Measurements from ENCODE around the gene ARGLU1.

Gene ARGLU1

DNA sequence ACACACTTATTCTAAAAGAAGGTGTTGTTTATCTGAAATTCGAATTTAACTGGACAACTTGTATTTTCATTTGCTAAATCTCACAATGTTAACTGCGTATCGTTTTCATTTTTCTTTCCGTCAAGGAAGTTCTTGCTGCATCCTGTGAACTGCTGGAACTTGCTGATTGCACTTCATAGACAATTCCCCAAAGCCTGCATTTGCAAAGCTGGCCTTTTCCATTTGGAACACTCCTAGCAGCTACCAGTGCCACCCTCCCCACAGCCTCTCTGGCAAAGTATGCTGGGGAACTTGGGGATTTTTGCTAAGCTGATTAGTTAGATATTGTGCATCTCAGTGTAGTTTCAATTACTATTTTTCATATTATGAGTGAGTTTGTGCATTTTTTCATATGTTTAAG, 20.4 kb upstream of the ARGLU1 start:
- H3K4me1 ChIP-seq (ENCODE audit: control insufficient read depth, insufficient read depth, low read length), result no peaks in the 10 kb centered on the region
- no peaks in the 10 kb centered on the region for H3K27me3 ChIP-seq (ENCODE audit: control insufficient read depth, insufficient read depth, low read length)
- H3K36me3 ChIP-seq (ENCODE audit: control insufficient read depth, insufficient read depth, low read length), result no peaks in the 10 kb centered on the region
- no peak overlapping the region for H3K27ac ChIP-seq (ENCODE audit: low read length)
- no CpG with 5 or more reads among the region's 4 CpGs for WGBS (ENCODE audit: insufficient coverage, insufficient read length)
- DNase-seq (ENCODE audit: low read depth, low spot score), result no peak
- no peak overlapping the region for H3K4me3 ChIP-seq (ENCODE audit: low read length)
- H3K9me3 ChIP-seq (ENCODE audit: control insufficient read depth, insufficient read depth, low read length), result no peaks in the 10 kb centered on the region; the same call in 1 of the 2 replicates

DNA sequence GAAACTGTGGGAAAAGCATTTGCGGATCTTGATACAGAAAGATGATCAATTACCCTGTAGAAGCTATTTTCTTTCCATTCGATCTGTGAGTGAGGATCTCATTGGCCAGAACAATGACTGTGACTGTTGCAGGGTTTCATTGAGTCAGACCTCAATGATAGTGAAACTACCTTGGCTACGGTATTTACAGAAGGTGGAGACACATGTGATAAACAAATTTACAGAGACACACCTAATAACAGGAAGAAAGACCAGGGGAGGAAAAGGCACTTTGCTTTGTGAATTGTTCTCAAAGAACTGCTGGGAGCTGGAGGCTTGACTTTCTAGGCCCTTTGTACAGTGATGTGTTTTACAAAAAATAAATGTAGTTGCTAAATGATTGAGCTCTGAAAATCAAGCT, 19.9 kb upstream of the ARGLU1 start:
- no peaks in the 10 kb centered on the region; the same call in 1 of the 2 replicates for H3K9me3 ChIP-seq (ENCODE audit: control insufficient read depth, insufficient read depth, low read length)
- H3K27me3 ChIP-seq (ENCODE audit: control insufficient read depth, insufficient read depth, low read length), result no peaks in the 10 kb centered on the region
- DNase-seq (ENCODE audit: low read depth, low spot score), result no peak
- no peak overlapping the region for H3K4me3 ChIP-seq (ENCODE audit: low read length)
- H3K4me1 ChIP-seq (ENCODE audit: control insufficient read depth, insufficient read depth, low read length), result no peaks in the 10 kb centered on the region
- WGBS (ENCODE audit: insufficient coverage, insufficient read length), result no CpG with 5 or more reads among the region's 3 CpGs
- H3K27ac ChIP-seq (ENCODE audit: low read length), result no peak overlapping the region
- no peaks in the 10 kb centered on the region for H3K36me3 ChIP-seq (ENCODE audit: control insufficient read depth, insufficient read depth, low read length)

DNA sequence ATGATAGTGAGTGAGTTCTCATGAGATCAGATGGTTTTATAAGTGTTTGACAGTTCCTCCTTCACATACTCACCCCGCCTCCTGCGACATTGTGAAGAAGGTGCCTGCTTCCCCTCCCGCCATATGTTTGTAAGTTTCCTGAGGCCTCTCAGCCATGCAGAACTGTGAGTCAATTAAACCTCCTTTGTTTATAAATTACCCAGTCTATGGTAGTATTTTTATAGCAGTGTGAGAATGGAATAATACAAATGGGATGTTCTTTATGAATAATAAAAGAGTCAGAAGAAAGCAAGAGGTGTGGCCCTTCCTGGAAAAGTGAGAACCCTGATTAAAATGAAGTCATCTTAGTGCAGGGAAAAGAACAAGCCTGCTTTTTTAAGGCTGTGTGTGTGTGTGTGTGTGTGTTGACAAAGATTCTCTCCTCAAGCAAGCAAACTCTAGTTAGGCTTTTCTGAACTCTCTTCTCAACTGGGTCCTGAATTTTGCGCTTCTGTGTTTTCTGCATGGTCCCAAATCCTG, 18.8 kb upstream of the ARGLU1 start:
- Histone ChIP-seq H3K4me1 (ENCODE audit: control insufficient read depth, insufficient read depth, low read length) (no peaks in the 10 kb centered on the region), H3K27ac (ENCODE audit: low read length) (no peak overlapping the region), H3K9me3 (ENCODE audit: control insufficient read depth, insufficient read depth, low read length) (no peaks in the 10 kb centered on the region; the same call in 1 of the 2 replicates), H3K36me3 (ENCODE audit: control insufficient read depth, insufficient read depth, low read length) (no peaks in the 10 kb centered on the region), H3K4me3 (ENCODE audit: low read length) (no peak overlapping the region), H3K27me3 (ENCODE audit: control insufficient read depth, insufficient read depth, low read length) (no peaks in the 10 kb centered on the region)
- no CpG with 5 or more reads among the region's 4 CpGs for WGBS (ENCODE audit: insufficient coverage, insufficient read length)
- no peak for DNase-seq (ENCODE audit: low read depth, low spot score)

DNA sequence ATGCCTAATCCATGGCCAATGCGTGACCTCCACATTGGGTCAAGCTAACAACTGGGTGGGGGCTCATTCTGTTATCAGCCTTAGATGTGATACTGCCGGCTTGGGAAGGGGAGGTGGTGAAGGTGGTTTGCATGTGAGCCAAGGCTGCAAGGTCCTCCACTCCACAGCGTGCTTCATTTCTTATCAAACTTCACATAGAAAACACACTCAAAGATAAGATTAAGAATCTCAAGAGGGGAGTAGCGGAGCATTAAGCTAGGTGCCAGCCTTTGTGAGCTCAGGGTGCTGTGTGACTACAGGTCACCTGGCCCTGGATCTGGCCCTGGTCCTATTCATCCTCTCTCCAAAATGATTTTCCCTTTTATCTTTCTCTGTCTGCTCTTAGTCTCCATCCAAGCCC, 13.3 kb upstream of the ARGLU1 start:
- DNase-seq (ENCODE audit: low read depth, low spot score), result no peak
- H3K27me3 ChIP-seq (ENCODE audit: control insufficient read depth, insufficient read depth, low read length), result no peaks in the 10 kb centered on the region
- no peaks in the 10 kb centered on the region; the same call in 1 of the 2 replicates for H3K9me3 ChIP-seq (ENCODE audit: control insufficient read depth, insufficient read depth, low read length)
- H3K36me3 ChIP-seq (ENCODE audit: control insufficient read depth, insufficient read depth, low read length), result no peaks in the 10 kb centered on the region
- no peak overlapping the region for H3K4me3 ChIP-seq (ENCODE audit: low read length)
- no peaks in the 10 kb centered on the region for H3K4me1 ChIP-seq (ENCODE audit: control insufficient read depth, insufficient read depth, low read length)
- no peak overlapping the region for H3K27ac ChIP-seq (ENCODE audit: low read length)
- WGBS (ENCODE audit: insufficient coverage, insufficient read length), result no CpG with 5 or more reads among the region's 4 CpGs

DNA sequence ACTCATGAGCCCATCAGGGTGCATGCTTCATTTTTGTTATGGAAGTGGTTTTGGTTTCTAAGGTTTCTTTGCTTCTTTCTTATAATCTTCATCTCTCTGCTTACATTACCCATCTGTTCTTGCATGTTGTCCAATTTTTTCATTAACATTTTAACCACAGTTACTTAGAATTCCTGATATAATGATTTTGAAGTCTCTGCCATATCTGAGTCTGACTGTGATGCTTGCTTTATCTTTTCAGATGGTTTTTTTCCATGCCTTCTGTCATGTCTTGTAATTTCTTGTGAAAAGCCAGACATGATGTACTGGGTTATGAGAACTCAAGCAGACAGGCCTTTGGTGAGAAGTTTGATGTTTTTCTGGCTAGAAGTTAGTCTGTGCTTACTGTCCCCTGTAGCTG, 8.0 kb upstream of the ARGLU1 start:
- H3K9me3 ChIP-seq (ENCODE audit: control insufficient read depth, insufficient read depth, low read length), result no peaks in the 10 kb centered on the region
- H3K27me3 ChIP-seq (ENCODE audit: control insufficient read depth, insufficient read depth, low read length), result no peaks in the 10 kb centered on the region
- no peaks in the 10 kb centered on the region for H3K36me3 ChIP-seq (ENCODE audit: control insufficient read depth, insufficient read depth, low read length)
- no peak overlapping the region for H3K4me3 ChIP-seq (ENCODE audit: low read length)
- H3K4me1 ChIP-seq (ENCODE audit: control insufficient read depth, insufficient read depth, low read length), result no peaks in the 10 kb centered on the region
- no peak overlapping the region for H3K27ac ChIP-seq (ENCODE audit: low read length)
- no peak for DNase-seq (ENCODE audit: low read depth, low spot score)

DNA sequence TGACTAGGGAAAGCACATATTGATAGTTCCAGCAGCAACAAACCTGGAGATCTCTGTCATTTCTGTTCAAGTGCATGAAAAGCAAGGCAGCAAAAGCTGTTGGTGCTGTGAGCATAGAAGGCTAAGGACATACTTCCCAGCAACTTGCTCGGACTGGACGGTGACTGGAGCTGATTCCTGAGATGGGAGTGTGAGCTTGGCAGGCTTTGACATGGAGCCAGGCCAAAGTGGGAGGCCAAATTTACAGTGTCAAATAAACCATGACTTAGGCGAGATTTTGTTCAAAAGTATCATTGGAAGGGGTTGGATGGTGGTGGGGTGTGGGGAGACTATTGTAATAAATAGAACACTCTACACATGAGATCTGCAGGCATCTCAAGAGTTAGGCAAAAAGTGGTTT, 5.9 kb upstream of the ARGLU1 start:
- no CpG with 5 or more reads among the region's 3 CpGs for WGBS (ENCODE audit: insufficient coverage, insufficient read length)
- Histone ChIP-seq H3K27me3 (ENCODE audit: control insufficient read depth, insufficient read depth, low read length) (no peaks in the 10 kb centered on the region), H3K27ac (ENCODE audit: low read length) (no peak overlapping the region), H3K4me1 (ENCODE audit: control insufficient read depth, insufficient read depth, low read length) (no peaks in the 10 kb centered on the region; the same call in 1 of the 2 replicates), H3K36me3 (ENCODE audit: control insufficient read depth, insufficient read depth, low read length) (no peaks in the 10 kb centered on the region), H3K4me3 (ENCODE audit: low read length) (no peak overlapping the region), H3K9me3 (ENCODE audit: control insufficient read depth, insufficient read depth, low read length) (no peaks in the 10 kb centered on the region)
- no peak for DNase-seq (ENCODE audit: low read depth, low spot score)

DNA sequence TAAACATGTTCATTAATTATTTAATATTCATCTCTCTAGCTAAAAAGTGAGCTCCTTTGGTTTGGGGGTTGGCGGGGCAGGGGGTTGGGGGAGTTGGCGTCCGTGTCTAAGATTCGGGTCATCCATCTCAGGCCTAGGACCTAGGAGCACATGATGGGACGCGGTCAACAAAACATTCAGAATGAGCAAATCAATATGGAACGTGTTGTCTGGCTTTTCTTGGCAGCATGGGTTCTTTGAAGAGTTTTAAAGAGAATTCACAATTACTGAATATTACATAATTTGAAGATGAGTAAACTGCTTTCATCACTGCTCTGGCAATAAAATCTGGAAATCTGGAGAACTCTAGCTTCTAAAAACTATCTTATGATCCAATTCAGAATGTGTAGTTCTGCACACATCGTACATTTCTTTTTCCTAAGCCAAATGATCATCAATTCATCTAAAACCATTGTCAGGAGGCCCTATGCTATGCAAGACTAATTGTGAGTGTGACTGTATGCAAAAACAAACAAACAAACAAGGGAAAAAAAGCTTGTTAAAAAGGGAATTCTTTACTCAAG, 5.4 kb upstream of the ARGLU1 start:
- Histone ChIP-seq H3K27me3 (ENCODE audit: control insufficient read depth, insufficient read depth, low read length) (no peaks in the 10 kb centered on the region), H3K4me1 (ENCODE audit: control insufficient read depth, insufficient read depth, low read length) (no peaks in the 10 kb centered on the region; the same call in 1 of the 2 replicates), H3K27ac (ENCODE audit: low read length) (no peak overlapping the region), H3K36me3 (ENCODE audit: control insufficient read depth, insufficient read depth, low read length) (no peaks in the 10 kb centered on the region), H3K9me3 (ENCODE audit: control insufficient read depth, insufficient read depth, low read length) (no peaks in the 10 kb centered on the region), H3K4me3 (ENCODE audit: low read length) (no peak overlapping the region)
- no CpG with 5 or more reads among the region's 8 CpGs for WGBS (ENCODE audit: insufficient coverage, insufficient read length)
- no peak for DNase-seq (ENCODE audit: low read depth, low spot score)

DNA sequence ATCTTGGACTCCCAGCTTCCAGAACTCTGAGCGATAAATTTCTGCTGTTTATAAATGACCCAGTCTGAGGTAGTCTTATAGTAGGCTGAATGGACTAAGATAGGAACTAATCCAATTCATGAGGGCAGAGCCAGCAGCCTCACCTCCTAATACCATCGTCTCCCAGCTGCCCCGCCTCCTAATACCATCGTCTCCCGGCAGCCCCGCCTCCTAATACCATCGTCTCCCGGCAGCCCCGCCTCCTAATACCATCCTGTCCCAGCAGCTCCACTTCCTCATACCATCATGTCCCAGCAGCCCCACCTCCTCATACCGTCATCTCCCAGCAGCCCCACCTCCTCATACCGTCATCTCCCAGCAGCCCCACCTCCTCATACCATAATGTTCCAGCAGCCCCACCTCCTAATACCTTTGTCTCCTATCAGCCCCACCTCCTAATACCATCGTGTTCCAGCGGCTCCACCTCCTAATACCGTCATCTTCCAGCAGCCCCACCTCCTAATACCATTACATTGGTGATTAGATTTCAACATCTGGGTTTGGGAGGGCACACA, 2.4 kb upstream of the ARGLU1 start:
- no peak overlapping the region for H3K27ac ChIP-seq (ENCODE audit: low read length)
- no peaks in the 10 kb centered on the region for H3K27me3 ChIP-seq (ENCODE audit: control insufficient read depth, insufficient read depth, low read length)
- no peak overlapping the region for H3K4me3 ChIP-seq (ENCODE audit: low read length)
- H3K9me3 ChIP-seq (ENCODE audit: control insufficient read depth, insufficient read depth, low read length), result no peaks in the 10 kb centered on the region
- DNase-seq (ENCODE audit: low read depth, low spot score), result peak; percentile 73
- no peaks in the 10 kb centered on the region; the same call in 1 of the 2 replicates for H3K4me1 ChIP-seq (ENCODE audit: control insufficient read depth, insufficient read depth, low read length)
- WGBS (ENCODE audit: insufficient coverage, insufficient read length), result no CpG with 5 or more reads among the region's 14 CpGs
- H3K36me3 ChIP-seq (ENCODE audit: control insufficient read depth, insufficient read depth, low read length), result no peaks in the 10 kb centered on the region

DNA sequence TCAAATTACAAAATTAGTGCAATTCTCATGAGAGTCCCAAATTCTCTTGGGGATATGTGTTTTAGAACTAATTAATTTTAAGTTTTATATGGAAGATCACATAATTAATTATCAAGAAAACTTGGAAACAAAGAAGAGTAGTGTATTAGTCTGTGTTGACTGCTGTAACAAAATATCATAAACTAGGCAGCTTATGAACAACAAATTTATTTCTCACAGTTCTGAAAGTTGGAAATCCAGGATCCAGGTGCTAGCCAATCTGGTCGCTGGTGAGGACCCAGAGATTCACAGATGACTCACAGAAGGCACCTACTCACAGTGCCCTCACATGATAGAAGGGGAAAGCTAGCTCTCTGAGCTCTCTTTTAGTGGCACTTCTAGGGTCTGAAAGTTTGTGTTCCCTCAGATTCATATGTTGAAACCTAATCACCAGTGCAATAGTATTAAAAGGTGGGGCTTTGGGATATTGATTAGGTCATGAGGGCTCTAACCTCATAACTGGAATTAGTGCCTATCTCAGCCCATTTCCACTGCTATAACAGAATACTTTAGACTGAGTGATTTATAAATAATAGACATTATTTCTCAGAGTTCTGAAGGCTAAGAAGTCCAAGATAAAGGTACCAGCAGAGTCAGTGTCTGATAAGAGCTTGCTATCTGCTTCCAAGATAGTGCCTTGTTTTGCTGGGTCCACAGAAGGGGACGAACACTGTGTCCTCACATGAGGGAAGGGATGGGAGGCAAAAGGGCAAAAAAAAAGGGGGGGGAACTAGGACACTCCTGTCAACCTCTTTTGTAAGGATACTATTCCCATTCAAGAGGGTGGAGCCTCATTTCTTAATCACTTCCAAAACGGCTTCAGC, 1.5 kb upstream of the ARGLU1 start:
- H3K36me3 ChIP-seq (ENCODE audit: control insufficient read depth, insufficient read depth, low read length), result no peaks in the 10 kb centered on the region
- WGBS (ENCODE audit: insufficient coverage, insufficient read length), result no CpG with 5 or more reads among the region's 3 CpGs
- no peak for DNase-seq (ENCODE audit: low read depth, low spot score)
- no peaks in the 10 kb centered on the region for H3K27me3 ChIP-seq (ENCODE audit: control insufficient read depth, insufficient read depth, low read length)
- no peak overlapping the region for H3K27ac ChIP-seq (ENCODE audit: low read length)
- H3K4me3 ChIP-seq (ENCODE audit: low read length), result no peak overlapping the region
- no peaks in the 10 kb centered on the region for H3K9me3 ChIP-seq (ENCODE audit: control insufficient read depth, insufficient read depth, low read length)
- H3K4me1 ChIP-seq (ENCODE audit: control insufficient read depth, insufficient read depth, low read length), result no peaks in the 10 kb centered on the region; the same call in 1 of the 2 replicates

DNA sequence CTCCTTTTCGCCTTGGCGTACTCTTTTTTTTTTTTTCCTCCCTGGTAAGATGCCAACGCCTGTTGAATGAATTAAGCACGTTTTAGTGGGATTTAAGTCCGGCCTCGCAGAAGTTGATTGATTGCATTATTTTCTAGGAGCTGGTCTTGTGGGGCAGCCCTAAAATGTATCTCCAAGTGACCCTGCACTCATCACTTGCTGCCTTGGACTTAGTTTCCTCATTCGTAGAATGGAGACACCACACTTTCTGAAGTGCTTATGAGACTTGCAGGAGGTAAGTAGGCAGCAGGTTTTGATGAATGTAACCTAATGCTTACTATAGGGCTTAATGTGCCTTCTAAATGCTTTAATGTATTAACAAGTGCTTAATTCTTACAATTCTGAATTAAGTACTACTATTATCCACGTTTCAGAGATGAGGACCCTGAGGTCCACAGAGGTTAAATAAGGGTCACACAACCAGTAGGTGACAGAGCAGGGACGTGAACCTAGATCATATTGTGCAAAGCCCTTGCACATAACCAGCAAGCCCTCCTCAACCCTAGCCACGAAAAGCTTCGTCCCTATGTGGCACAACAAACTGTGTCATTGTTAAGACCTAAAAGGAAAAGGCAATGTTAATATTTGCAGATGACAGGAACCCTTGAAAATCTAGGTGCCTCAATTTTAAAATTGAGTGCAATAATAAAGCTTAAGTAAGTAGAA, 514 bp upstream of the ARGLU1 start:
- DNase-seq (ENCODE audit: low read depth, low spot score), result no peak
- Histone ChIP-seq H3K27ac (ENCODE audit: low read length) (no peak overlapping the region), H3K36me3 (ENCODE audit: control insufficient read depth, insufficient read depth, low read length) (no peaks in the 10 kb centered on the region), H3K9me3 (ENCODE audit: control insufficient read depth, insufficient read depth, low read length) (no peaks in the 10 kb centered on the region), H3K27me3 (ENCODE audit: control insufficient read depth, insufficient read depth, low read length) (no peaks in the 10 kb centered on the region), H3K4me1 (ENCODE audit: control insufficient read depth, insufficient read depth, low read length) (no peaks in the 10 kb centered on the region; the same call in 1 of the 2 replicates), H3K4me3 (ENCODE audit: low read length) (peak overlapping the region; percentile 27; the same call in 1 of the 2 replicates)
- WGBS (ENCODE audit: insufficient coverage, insufficient read length), result no CpG with 5 or more reads among the region's 11 CpGs

Measured in iPS DF 6.9 (cell line).